PC-3 (cell line): ENCODE results near the gene MTG1. TPM values are rescaled to one million over a fixed set of nuclear protein-coding genes. Genes with fewer than 3 reads are reported as not detected.
"Not testable (repeated sequence)": the region's sequence is repeated elsewhere in the genome, so short reads cannot be mapped to it uniquely, and the experiment has no call there.

ENCODE experiments used
- ATAC-seq: fragments of 200-7000 bp; cut with Tn5 transposase; 2 replicates; pipeline ENCODE4 v1.9.1; 2020; ENCODE audit warnings: mild to moderate bottlenecking, moderate library complexity
- BruUV-seq: library from RNA; stranded (reverse); fragments of 400-500 nt; replicated peaks from 2 replicates; lab custom pipeline; 2021; lab: Mats Ljungman, UMichigan
- CTCF ChIA-PET: fragments of 300-600 bp; sonication (Branson Sonifier 250); formaldehyde crosslinking; loops from one replicate; lab custom pipeline; 2022; ENCODE audit warnings: antibody characterized with exemption; lab: Charles Lee
- POLR2A ChIA-PET: fragments of 300-600 bp; sonication (Branson Sonifier 250); formaldehyde crosslinking; loops from one replicate; lab custom pipeline; 2022; ENCODE audit warnings: antibody characterized with exemption; ENCODE audit not compliant: unreplicated experiment; lab: Charles Lee
- DNase-seq: peaks from one replicate; pipeline ENCODE4 v3.0.0-alpha.2; 2015
- H2AFZ ChIP-seq: fragments of 300-600 bp; sonication (generic); 2 replicates; pipeline ENCODE4 v1.6.0; 2016; ENCODE audit warnings: antibody characterized with exemption, low read length
- H3F3A ChIP-seq: fragments of 300-600 bp; sonication (generic); one replicate; pipeline ENCODE4 v1.6.0; 2017; ENCODE audit warnings: antibody characterized with exemption, low read length, control low read depth, mild to moderate bottlenecking; ENCODE audit not compliant: unreplicated experiment
- H3K27ac ChIP-seq: fragments of 300-600 bp; sonication (generic); 2 replicates; pipeline ENCODE4 v1.5.1; 2016; ENCODE audit warnings: mild to moderate bottlenecking, low read length
- H3K27me3 ChIP-seq: fragments of 300-600 bp; sonication (generic); 2 replicates; pipeline ENCODE4 v1.6.1; 2016; ENCODE audit warnings: low read length, mixed read lengths
- H3K36me3 ChIP-seq: fragments of 300-600 bp; sonication (generic); 2 replicates; pipeline ENCODE4 v1.6.1; 2016; ENCODE audit warnings: low read depth, mixed run types, low read length, mixed read lengths
- H3K4me1 ChIP-seq: fragments of 300-600 bp; sonication (generic); 2 replicates; pipeline ENCODE4 v1.5.1; 2016; ENCODE audit warnings: low read length; ENCODE audit not compliant: insufficient read depth
- H3K4me2 ChIP-seq: fragments of 300-600 bp; sonication (generic); 2 replicates; pipeline ENCODE4 v1.6.0; 2016; ENCODE audit warnings: low read length
- H3K4me3 ChIP-seq: fragments of 300-600 bp; sonication (generic); 2 replicates; pipeline ENCODE4 v1.5.1; 2016; ENCODE audit warnings: mild to moderate bottlenecking, low read length, mixed read lengths
- H3K79me2 ChIP-seq: fragments of 300-600 bp; sonication (generic); 2 replicates; pipeline ENCODE4 v1.6.1; 2017; ENCODE audit warnings: low read length, mixed read lengths
- H3K9ac ChIP-seq: fragments of 300-600 bp; sonication (generic); 2 replicates; pipeline ENCODE4 v1.6.0; 2016; ENCODE audit warnings: mild to moderate bottlenecking, low read length
- H3K9me2 ChIP-seq: fragments of 300-600 bp; sonication (generic); replicated peaks from 2 replicates; pipeline ENCODE4 v1.6.1; 2016; ENCODE audit warnings: mixed run types, low read length, mixed read lengths
- H3K9me3 ChIP-seq: fragments of 300-600 bp; sonication (generic); 2 replicates; pipeline ENCODE4 v1.6.1; 2016; ENCODE audit warnings: low read length, mixed read lengths
- H4K20me1 ChIP-seq: fragments of 300-600 bp; sonication (generic); 2 replicates; pipeline ENCODE4 v1.6.1; 2016; ENCODE audit warnings: low read length, mixed read lengths
- CTCF ChIP-seq: fragments of 300-600 bp; sonication (generic); conservative IDR thresholded peaks from 2 replicates; pipeline ENCODE4 v1.5.1; 2017; ENCODE audit warnings: antibody characterized with exemption, low read depth, mild to moderate bottlenecking, low read length
- EZH2 ChIP-seq: fragments of 300-600 bp; sonication (generic); IDR thresholded peaks from one replicate; pipeline ENCODE4 v1.6.1; 2017; ENCODE audit warnings: antibody characterized with exemption, mild to moderate bottlenecking, low read length; ENCODE audit not compliant: unreplicated experiment
- EZH2phosphoT487 ChIP-seq: fragments of 300-600 bp; sonication (generic); IDR thresholded peaks from 2 replicates; pipeline ENCODE4 v1.6.1; 2018; ENCODE audit warnings: mild to moderate bottlenecking, antibody characterized with exemption, low read length, borderline replicate concordance
- intact Hi-C: fragments of 100-400 bp; cut with micrococcal nuclease; formaldehyde crosslinking; loops from 2 replicates; pipeline ENCODE4 v1.9.0; 2023
- total RNA-seq: library from RNA; depleted of rRNA; stranded (reverse); fragments of >200 nt; gene quantifications from 2 replicates; pipeline ENCODE4 v1.2.3, GENCODE V29; 2014

The MTG1 gene
- total RNA-seq, 1 experiment from 2014 or later: 39.4 TPM

GRCh38 chr10:133384071-133384470 lies 9.9 kb upstream of the MTG1 start:
- ChIA-PET CTCF (no interaction called here), POLR2A (no interaction called here)
- no peak overlapping the region for H3K27ac ChIP-seq
- H3K4me3 ChIP-seq: no peak overlapping the region
- ATAC-seq: no peak
- H3K4me2 ChIP-seq: no peak overlapping the region
- TF ChIP-seq CTCF (no peak), EZH2phosphoT487 (no peak), EZH2 (no peak)
- no peaks in the 10 kb centered on the region for H3F3A ChIP-seq
- H4K20me1 ChIP-seq: no peaks in the 10 kb centered on the region
- no peaks in the 10 kb centered on the region for H3K79me2 ChIP-seq
- H3K9ac ChIP-seq: no peak overlapping the region
- H3K4me1 ChIP-seq: no peaks in the 10 kb centered on the region
- H2AFZ ChIP-seq: no peak overlapping the region
- no peaks in the 10 kb centered on the region for H3K9me2 ChIP-seq
- DNase-seq: no peak
- no TSS peak for BruUV-seq
- no peaks in the 10 kb centered on the region for H3K9me3 ChIP-seq
- intact Hi-C loops: no loop called here
- H3K27me3 ChIP-seq: no peaks in the 10 kb centered on the region
- no peaks in the 10 kb centered on the region for H3K36me3 ChIP-seq

- Histone ChIP-seq H4K20me1 (no peaks in the 10 kb centered on the region), H3K4me1 (no peaks in the 10 kb centered on the region), H3F3A (no peaks in the 10 kb centered on the region), H3K79me2 (no peaks in the 10 kb centered on the region), H3K9ac (no peak overlapping the region), H3K4me3 (no peak overlapping the region), H3K4me2 (no peak overlapping the region), H3K9me2 (no peaks in the 10 kb centered on the region), H3K27ac (no peak overlapping the region), H2AFZ (no peak overlapping the region), H3K9me3 (no peaks in the 10 kb centered on the region), H3K27me3 (no peaks in the 10 kb centered on the region), H3K36me3 (no peaks in the 10 kb centered on the region)
- no peak for ATAC-seq
- intact Hi-C loops: no loop called here
- ChIA-PET POLR2A (no interaction called here), CTCF (no interaction called here)
- DNase-seq: no peak
- TF ChIP-seq EZH2phosphoT487 (no peak), EZH2 (no peak), CTCF (no peak)
- no TSS peak for BruUV-seq
Measured at GRCh38 chr10:133385214-133385613, 8.7 kb upstream of the MTG1 start.

GRCh38 chr10:133386951-133387350 lies 7.0 kb upstream of the MTG1 start:
- H3K4me2 ChIP-seq, H3K9me2 ChIP-seq, POLR2A ChIA-PET, H3F3A ChIP-seq, DNase-seq, ATAC-seq, H3K27ac ChIP-seq, H3K36me3 ChIP-seq, BruUV-seq, intact Hi-C loops, H3K4me3 ChIP-seq, CTCF ChIA-PET, H3K79me2 ChIP-seq, H3K9ac ChIP-seq, H3K4me1 ChIP-seq, H4K20me1 ChIP-seq, H3K9me3 ChIP-seq, H2AFZ ChIP-seq, H3K27me3 ChIP-seq: not testable (repeated sequence)
